HG02623 (cell line): ENCODE results near the gene MXD3.

Source experiments
- ATAC-seq: cut with Tn5 transposase; IDR thresholded peaks from one replicate; pipeline ENCODE4 v1.9.1; 2021; ENCODE audit warnings: moderate library complexity; ENCODE audit not compliant: unreplicated experiment

MXD3 gene

DNA sequence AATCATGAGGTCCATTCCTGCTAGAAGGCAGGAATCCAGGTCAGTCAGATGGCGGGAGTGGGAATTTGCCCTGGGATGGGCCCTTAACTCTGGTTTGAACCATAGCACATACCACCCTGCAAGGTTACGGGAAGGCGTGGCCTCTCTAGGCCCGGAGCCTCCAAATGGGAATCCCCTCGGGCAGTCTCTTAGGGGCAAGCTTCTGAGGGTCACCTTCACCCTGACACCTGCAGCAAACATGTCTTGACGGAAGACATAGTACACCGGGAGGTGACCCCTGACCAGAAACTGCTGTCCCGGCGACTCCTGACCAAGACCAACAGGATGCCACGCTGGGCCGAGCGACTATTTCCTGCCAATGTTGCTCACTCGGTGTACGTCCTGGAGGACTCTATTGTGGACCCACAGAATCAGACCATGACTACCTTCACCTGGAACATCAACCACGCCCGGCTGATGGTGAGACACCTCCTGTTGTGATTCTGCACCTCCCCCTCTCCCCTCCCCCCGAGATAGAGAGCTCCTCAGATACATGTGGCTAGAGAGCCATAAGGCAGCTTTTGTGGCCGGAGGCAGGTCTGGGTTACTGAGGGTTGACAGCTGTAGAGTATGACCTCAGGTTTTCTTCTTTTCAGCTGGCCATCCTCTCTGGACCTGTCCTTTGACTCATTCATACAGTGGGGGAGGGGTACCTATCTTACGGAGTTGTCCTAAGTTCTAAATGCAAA, 7.1 kb downstream of the MXD3 start:
- no peak for ATAC-seq

DNA sequence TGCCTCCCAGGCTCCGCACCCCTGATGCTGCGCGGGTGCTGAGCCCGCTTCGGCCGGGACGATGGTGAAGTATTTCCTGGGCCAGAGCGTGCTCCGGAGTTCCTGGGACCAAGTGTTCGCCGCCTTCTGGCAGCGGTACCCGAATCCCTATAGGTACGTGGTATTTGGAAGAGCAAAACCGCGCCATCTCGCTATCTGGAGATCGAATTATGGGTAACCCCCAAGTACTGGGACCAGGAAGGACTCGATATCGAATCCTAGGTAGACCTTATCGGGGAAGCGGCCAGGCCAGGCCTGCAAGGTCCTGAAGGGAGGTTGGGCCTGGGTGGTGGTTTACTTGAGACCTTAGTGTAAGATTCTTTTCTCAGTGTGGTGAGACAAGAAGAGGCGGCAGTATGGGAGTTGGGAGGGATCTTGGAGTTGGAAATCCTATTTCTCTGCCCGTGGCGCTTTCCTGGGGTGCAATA, 7.7 kb downstream of the MXD3 start:
- ATAC-seq, result no peak

DNA sequence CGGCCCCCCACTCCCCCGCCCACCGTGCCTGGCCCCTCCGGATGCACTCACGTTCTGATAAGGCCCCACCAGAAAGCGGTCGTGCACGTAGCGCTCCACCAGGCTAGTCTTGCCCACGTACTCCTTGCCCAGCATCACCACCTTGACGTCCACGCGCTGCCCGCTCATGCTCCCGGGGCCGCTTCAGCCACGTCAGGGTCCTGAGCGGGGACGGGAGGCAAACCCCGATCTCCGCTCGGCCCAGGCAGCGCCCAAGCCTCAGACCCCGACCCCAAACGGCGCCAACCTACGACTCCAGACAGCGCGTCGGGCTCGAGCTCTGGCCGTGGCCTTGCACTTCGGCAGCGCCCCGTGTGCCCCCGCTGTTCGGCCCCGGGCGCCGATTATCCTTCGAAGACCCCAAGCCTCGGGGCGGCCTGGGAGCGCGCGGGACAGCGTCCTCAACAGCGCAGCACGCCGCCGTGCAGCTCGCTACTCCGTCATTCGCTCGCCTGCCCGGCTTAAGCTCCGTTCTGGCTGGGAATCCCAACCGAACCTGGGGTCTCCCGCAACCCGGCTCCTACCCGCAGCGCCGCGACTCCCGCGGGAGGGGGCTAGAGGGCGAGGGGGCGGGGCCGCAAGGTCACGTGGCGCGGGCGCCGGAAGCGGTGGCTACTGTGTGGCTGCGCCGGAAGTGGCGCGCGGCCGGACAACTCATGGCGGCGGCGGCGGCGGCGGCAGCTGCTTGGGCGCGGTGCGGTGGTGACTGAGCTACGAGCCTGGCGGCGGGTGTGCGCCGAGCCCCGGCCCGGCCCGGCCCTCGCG, 8.4 kb downstream of the MXD3 start, which contains the start of the genes PRELID1 and RAB24:
PRELID1 (plus strand) TSS at position 679 of the 804 bp plus-strand sequence. CDS start 187 bp downstream, outside the sequence.
RAB24 (minus strand) TSS at position 599 of the 804 bp plus-strand sequence; CDS start at position 168, 431 bp downstream.
- peak; percentile 47 for ATAC-seq

DNA sequence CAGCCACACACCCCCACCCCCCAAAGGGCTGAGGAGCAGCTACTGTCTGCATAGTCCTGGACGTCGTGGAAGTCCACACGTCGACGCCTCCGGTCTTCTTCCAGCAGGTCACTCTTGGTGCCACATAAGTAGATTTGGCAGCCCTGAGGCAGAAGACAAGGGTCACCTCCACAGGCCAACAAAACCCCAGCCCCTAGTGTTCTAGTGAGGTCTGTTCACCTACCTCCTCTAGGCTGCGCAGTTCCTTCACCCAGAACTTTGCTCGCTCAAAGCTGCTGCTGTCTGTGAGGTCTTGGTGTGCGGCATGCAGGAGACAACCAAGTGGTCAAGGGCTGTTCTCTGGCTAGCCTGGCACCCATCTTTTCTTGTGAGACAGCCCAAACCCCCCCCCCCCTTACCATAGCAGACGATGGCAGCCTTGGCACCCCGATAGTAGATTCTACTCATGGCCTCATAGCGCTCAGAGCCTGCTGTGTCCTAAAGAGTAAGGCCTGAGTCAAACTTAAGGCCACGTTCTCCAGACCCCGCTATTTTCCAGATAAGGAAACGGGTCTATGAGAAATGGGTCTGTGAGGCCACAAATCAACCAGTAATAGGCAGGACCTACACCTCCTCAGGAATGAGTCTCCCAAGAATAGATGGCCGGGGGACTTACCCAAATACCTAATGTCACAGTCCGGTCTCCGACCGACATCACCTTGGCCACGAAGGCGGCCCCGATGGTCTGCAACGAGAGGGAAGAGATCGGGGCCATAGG, 9.2 kb downstream of the MXD3 start:
- ATAC-seq, result no peak

DNA sequence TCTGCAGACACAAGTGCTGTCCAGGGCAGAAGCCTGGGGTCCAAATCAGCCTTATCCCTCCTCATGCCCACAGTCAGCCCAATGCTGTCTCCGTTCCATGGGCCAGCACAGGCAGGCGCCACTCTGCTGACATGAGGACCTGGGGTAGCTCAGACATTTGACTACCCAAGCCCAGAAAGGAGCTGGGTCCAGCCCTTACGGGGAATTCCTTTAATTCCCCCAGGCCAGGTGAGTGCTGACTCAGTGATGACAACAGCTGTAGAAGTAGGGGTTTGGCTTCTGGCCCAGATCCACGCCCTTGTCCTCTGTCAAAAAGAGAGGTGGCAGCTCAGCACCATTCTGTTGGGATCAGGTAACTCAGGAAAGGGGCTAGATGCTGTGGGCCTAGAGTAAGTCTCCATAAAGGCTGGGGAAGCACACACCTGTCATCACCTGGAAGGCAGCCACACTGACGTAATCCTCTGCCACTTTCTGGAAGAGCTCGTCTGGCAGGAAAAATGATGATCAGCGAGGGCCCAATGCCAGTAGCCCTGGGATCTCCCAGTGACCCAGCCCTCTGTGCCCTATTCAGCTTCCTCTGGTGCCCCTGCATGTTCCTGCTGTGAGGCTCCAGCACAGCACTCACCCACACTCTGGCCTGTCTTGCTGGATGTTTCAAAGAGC, 10.1 kb downstream of the MXD3 start:
- no peak for ATAC-seq

DNA sequence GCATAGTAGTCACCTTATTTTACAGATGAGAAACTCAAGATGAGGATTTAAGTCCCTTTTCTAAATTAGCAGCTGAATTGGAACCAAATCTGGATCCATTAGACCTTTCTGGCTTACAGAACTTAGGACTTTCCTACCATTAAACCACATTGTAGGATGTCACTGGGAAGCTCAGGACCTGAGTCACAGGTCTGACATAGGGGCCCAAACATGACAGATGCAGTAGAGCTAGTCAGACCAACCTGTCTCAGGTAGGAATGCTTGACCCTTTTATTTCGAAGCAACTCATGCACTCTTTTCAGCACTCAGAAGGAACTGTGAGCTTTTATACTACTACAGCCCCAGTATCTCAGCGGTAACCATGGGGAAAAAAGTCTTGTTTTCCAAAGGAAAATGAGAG, 10.7 kb downstream of the MXD3 start:
- no peak for ATAC-seq

DNA sequence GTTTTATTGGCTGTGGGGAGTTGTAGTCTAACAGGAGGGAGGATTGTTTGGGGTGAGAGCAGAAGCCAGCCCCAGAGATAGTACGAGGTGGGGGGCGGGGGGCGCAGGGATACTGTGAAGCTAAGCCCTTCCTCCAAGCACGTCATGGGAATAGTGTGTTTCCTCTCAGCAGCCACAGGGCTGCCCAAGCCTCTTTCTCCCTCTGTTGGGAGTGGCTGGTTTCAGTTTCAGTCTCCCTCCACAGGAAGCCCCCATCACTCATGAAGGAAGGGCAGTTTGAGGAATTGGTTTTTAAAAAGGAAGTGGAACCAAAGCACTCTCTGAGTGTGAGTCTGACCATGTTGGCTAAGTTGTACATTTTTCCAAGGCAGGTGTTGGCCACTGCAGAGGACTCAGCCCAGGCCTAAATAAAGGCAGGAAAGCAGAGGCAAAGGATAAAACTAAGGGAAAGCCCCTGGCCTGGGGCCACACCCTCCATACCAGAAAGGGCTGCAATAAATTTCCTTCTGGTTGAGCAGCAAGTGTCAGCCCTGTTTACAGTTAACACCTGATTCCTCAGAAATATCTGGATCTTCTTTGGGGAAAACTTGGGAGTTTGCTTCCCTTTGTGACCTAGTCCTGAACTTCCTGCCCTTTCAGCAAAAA, 11.3 kb downstream of the MXD3 start:
- peak; percentile 39 for ATAC-seq

DNA sequence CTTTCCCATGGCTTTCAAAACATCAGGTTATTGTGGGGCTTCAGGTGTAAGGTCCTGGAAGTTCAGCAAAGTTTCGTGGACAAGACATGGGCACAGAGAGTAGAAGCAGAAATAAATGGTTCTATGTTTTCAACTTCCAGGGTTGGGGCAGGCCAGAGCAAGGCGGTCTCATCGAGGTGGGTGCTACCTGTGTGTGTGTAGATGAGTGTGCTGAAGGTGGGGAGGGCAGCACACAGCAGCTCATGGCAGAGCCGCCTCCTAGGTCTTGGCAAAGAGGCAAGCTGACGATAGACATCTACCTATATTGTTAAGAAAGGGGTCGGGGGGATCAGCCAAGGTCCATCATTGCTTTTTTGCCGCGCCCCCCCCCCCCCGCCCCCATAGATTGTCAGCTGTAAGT, 12.0 kb downstream of the MXD3 start:
- no peak for ATAC-seq

DNA sequence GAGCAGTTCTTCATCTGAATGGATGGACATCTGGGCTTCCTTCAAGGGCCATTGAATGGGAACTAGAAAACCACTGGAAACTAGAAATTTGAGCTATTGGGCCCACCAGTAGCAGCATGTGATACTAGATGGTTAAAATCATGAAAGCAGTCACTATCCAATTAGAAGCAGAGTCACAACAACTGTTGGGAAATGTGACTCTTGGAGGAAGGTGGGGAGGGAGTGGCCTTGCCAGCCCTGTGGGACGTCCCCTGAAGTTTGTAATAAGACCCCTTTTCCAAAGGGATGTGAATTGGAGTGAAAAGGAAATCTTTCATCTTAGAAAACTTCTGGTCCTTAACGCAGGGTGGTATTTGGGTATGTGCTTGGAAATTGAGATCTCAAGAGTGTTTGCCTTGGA, 13.8 kb downstream of the MXD3 start:
- ATAC-seq, result no peak

DNA sequence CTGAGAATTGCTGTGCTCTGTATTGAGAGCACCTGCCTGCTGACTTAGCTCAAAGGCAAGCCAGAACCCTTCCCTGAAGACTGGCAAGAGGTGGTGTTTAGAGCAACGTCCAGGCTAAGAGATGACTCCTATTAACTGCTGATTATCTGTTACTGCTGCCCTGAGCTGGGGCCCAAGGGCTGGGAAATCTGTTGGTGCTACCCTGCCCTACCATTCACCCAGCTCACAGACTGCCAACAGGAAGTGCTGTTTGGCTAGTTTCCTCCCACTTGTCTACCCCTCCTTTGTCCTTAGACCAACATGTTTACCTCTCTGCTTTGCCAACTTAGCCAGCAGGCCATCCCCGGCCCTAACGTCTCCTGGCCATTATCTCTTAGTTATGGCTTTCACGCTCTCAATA, 15.1 kb downstream of the MXD3 start:
- ATAC-seq, result no peak

DNA sequence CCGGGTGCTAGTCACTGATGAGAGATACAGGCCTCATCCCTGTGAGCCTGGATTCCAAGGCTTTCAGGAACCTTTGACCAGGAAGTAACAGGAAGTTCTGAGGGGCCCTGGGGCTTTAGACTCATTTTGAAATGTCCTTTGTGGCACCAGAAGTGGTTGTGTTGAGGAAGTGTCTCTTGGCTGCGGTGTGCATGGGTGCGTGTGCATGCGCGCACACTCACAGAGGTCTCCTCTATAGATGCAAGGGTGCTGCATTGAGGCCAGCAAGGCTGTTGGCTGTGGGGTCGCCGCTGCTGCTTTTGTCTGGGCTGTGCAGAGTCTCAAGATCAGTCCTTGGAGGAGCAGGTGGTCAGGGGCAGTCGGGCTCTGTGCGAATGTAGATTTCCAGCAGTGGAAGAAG, 15.8 kb downstream of the MXD3 start:
- no peak for ATAC-seq

DNA sequence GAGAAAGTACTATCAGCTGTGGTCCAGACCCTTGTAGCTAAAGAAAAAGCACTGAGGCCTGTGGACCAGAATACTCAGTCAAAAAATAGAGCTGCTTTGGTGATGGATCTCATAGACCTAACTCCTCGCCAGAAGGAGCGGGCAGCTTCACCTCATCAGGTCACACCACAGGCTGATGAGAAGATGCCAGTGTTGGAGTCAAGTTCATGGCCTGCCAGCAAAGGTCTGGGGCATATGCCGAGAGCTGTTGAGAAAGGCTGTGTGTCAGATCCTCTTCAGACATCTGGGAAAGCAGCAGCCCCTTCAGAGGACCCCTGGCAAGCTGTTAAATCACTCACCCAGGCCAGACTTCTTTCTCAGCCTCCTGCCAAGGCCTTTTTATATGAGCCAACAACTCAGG, 17.1 kb downstream of the MXD3 start:
- ATAC-seq, result no peak

DNA sequence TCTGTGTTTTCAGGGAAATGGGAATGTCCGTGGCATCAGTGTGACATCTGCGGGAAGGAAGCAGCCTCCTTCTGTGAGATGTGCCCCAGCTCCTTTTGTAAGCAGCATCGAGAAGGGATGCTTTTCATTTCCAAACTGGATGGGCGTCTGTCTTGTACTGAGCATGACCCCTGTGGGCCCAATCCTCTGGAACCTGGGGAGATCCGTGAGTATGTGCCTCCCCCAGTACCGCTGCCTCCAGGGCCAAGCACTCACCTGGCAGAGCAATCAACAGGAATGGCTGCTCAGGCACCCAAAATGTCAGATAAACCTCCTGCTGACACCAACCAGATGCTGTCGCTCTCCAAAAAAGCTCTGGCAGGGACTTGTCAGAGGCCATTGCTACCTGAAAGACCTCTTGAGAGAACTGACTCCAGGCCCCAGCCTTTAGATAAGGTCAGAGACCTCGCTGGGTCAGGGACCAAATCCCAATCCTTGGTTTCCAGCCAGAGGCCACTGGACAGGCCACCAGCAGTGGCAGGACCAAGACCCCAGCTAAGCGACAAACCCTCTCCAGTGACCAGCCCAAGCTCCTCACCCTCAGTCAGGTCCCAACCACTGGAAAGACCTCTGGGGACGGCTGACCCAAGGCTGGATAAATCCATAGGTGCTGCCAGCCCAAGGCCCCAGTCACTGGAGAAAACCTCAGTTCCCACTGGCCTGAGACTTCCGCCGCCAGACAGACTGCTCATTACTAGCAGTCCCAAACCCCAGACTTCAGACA, 17.7 kb downstream of the MXD3 start:
- no peak for ATAC-seq

DNA sequence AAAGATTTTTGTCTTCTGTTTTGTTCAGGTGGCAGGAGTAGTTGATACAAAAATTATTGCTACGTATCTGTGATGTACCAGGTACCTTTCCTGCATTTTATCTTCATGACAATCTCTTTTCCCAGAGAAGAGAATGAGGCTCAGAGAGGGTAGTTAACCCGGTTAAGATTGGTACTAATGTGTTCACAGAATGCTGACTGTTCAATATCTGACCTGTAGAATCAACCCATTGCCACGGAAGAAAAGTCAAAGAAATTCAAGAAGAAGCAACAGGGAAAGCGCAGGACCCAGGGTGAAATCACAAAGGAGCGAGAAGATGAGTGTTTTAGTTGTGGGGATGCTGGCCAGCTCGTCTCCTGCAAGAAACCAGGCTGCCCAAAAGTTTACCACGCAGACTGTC, 20.0 kb downstream of the MXD3 start:
- ATAC-seq, result no peak

DNA sequence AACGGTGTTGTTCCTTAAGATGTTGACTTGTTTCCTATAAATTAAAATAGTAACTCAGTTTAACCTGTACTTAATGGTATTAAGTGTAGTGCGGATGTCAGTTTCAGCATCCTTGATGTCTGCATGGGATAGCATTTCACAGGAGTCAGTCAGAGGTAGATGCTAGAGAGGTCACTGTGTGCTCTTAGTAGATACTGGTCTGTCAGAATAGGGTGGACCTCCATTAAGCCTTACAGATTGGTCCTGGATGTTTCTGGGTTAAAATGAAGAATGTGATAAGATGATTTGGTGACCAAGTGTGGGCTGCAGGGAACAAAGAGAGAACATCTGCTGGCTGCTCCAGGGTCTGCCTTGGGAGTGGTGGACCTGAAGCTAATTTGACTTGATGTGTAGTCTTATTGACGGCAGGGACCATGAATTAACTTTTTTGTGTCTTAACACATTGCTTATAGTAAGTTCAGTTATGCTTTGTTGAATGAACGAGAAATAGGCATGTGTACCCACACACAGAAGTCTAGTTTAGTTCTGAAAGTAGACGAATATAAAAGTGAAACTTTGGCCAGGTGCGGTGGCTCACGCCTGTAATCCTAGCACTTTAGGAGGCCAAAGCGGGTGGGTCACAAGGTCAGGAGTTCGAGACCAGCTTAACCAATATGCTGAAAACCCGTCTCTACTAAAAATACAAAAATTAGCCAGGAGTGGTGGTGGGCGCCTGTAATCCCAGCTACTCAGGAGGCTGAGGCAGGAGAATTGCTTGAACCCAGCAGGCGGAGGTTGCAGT, 20.7 kb downstream of the MXD3 start:
- no peak for ATAC-seq

DNA sequence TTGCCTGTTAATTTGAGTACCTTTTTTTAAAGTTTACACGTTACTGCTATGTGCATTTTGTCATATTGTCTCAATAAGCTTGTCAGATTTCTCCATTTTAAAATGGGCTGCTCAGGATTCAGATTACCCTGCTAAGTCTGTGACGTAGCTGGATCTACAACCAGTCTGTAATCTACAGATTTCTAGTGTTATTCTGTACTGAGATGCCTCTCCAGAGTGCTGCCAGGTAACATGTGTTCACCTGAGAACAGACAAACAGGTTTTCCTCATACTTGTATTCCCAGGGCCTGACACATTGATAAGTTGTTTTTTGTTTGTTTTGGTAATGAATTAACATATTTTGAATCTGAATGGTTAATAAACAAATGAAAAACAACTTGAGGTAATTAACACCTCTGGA, 23.5 kb downstream of the MXD3 start:
- no peak for ATAC-seq

DNA sequence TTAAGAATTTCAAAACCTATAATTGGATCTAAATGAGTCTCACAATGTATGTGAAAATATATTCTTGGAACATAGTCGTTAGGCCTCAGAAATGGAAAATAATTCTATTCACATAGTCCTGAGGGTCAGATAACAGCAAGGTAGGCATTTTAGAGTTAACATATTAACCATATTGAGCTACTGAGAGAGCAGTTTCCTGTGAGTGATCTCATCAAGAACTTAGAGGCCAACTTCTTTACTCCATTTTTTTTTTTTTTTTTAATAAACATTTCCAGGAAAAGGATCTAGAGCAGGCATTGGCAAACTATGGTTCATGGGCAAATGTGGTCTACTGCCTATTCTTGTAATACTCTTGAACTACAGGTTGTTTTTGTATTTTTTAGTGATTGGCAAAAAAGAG, 34.8 kb downstream of the MXD3 start:
- ATAC-seq, result no peak

DNA sequence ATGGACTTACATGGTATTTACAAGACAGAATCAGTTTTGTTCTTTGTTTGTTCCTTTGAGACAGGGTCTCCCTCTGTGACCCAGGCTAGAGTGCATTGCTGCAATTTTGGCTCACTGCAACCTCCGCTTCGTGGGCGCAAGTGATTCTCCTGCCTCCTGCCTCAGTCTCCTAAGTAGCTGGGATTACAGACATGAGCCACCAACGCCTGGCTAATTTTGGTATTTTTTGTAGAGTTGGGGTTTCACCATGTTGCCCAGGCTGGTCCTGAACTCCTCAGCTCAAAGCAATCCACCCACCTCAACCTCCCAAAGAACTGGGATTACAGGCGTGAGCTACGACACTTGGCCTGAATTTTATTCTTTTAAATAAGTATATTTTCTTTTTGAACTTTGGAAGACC, 35.8 kb downstream of the MXD3 start:
- no peak for ATAC-seq

DNA sequence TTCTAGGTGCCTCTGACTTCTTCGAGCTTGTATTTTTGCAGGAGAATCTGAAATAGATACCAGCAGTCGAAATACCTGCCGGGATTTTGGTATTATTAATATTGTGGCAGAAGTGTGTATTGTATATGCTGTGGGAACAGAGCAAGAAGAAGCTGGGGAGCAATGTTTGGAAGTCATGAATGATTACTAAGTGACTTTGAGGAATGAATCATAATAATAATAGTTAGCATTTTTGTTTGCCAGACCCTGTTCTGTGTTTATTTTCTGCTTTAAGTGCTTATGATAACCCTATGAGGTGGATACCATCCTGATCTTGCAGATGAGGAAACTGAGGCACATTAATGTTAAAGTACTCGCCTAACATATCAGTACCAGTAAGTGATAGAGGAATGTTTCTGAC, 40.6 kb downstream of the MXD3 start:
- ATAC-seq, result no peak
